Endothelial cell of umbilical vein (primary cell): ENCODE data around the gene MCC. TPM values are rescaled to one million over a fixed set of nuclear protein-coding genes. Genes with fewer than 3 reads are reported as not detected.

ENCODE experiments used
- BruUV-seq: library from RNA; stranded (reverse); fragments of 400-500 nt; replicated peaks from 2 replicates; lab custom pipeline; 2021; lab: Mats Ljungman, UMichigan
- CTCF ChIA-PET: fragments of 300-600, 350-600 bp; sonication (Branson Sonifier 250); formaldehyde crosslinking; loops from one replicate; lab custom pipeline; 2021; ENCODE audit warnings: antibody characterized with exemption, inconsistent platforms; lab: Charles Lee
- POLR2A ChIA-PET: fragments of 300-600, 350-600 bp; sonication (Branson Sonifier 250); formaldehyde crosslinking; loops from one replicate; lab custom pipeline; 2021; ENCODE audit warnings: antibody characterized with exemption, inconsistent platforms; lab: Charles Lee
- DNase-seq: peaks from one replicate; pipeline ENCODE4 v3.0.0-alpha.2; 2011; ENCODE audit warnings: low read depth, low spot score
- FAIRE-seq: peaks from 2 replicates; lab custom pipeline; 2011; peaks lifted over from hg19 to GRCh38; lab: Jason Lieb, UNC
- H2AFZ ChIP-seq: 2 replicates; pipeline ENCODE4 v1.6.0; 2012; ENCODE audit warnings: low read depth, low read length, control low read depth, inconsistent platforms
- H3K27ac ChIP-seq: 2 replicates; pipeline ENCODE4 v1.5.1; 2011; ENCODE audit warnings: low read depth, mild to moderate bottlenecking, control low read depth, low read length, moderate library complexity; ENCODE audit not compliant: insufficient read depth
- H3K27me3 ChIP-seq, 2 experiments: 2 replicates each; pipeline versions ENCODE4 v1.6.0 to v1.6.1; 2011; ENCODE audit warnings: low read length in 2 of 2, mixed read lengths in 1 of 2; ENCODE audit not compliant: control insufficient read depth in 2 of 2, insufficient read depth in 2 of 2
- H3K36me3 ChIP-seq, 2 experiments: 2 replicates in 1 of 2; 3 replicates in 1 of 2; pipeline ENCODE4 v1.5.1; 2011; ENCODE audit warnings: low read length in 2 of 2, mild to moderate bottlenecking in 1 of 2, moderate library complexity in 1 of 2; ENCODE audit not compliant: control insufficient read depth in 2 of 2, insufficient read depth in 2 of 2; ENCODE audit errors: extremely low read depth in 1 of 2
- H3K4me1 ChIP-seq: 3 replicates; pipeline ENCODE4 v1.5.1; 2011; ENCODE audit warnings: mild to moderate bottlenecking, low read length; ENCODE audit not compliant: control insufficient read depth, insufficient read depth; ENCODE audit errors: extremely low read depth
- H3K4me2 ChIP-seq: 2 replicates; pipeline ENCODE4 v1.6.1; 2011; ENCODE audit warnings: low read length, control low read depth, mixed read lengths; ENCODE audit not compliant: insufficient read depth
- H3K4me3 ChIP-seq, 3 experiments: fragments of 200-600 bp in 1 of 3; sonication (generic), shearing (Covaris generic) in 1 of 3; replicated peaks in 1 of 3; 2 replicates each; pipeline ENCODE4 v1.5.1; 2011 to 2016; ENCODE audit warnings: control low read depth in 3 of 3, low read length in 3 of 3, mild to moderate bottlenecking in 2 of 3, inconsistent platforms in 1 of 3, low read depth in 1 of 3, moderate library complexity in 1 of 3; ENCODE audit not compliant: insufficient read depth in 1 of 3
- H3K79me2 ChIP-seq: 2 replicates; pipeline ENCODE4 v1.6.0; 2012; ENCODE audit warnings: low read length, inconsistent platforms; ENCODE audit not compliant: control insufficient read depth, insufficient read depth
- H3K9ac ChIP-seq: replicated peaks from 2 replicates; pipeline ENCODE3; 2011; ENCODE audit warnings: low read length, control low read depth; ENCODE audit not compliant: insufficient read depth; ENCODE audit errors: extremely low read depth
- H3K9me1 ChIP-seq: replicated peaks from 3 replicates; pipeline ENCODE4 v1.6.0; 2011; ENCODE audit warnings: mild to moderate bottlenecking, low read length; ENCODE audit not compliant: control insufficient read depth, insufficient read depth; ENCODE audit errors: extremely low read depth
- H3K9me3 ChIP-seq: replicated peaks from 2 replicates; pipeline ENCODE4 v1.5.1; 2012; ENCODE audit warnings: low read length, inconsistent platforms; ENCODE audit not compliant: control insufficient read depth, insufficient read depth
- H4K20me1 ChIP-seq: replicated peaks from 2 replicates; pipeline ENCODE3; 2011; ENCODE audit warnings: mild to moderate bottlenecking, low read length; ENCODE audit not compliant: control insufficient read depth, insufficient read depth; ENCODE audit errors: extremely low read depth
- CTCF ChIP-seq, 2 donors: IDR thresholded peaks; 1 replicate in 1 of 2; 2 replicates in 1 of 2; pipeline ENCODE4 v1.5.1; 2011; ENCODE audit warnings: low read length in 2 of 2, mild to moderate bottlenecking in 2 of 2, moderate library complexity in 2 of 2, control low read depth in 1 of 2, inconsistent platforms in 1 of 2, low read depth in 1 of 2; ENCODE audit not compliant: insufficient read depth in 1 of 2; ENCODE audit errors: extremely low read depth in 1 of 2
- EZH2 ChIP-seq: IDR thresholded peaks from 2 replicates; pipeline ENCODE4 v1.6.1; 2012; ENCODE audit warnings: borderline replicate concordance, low read depth, mild to moderate bottlenecking, moderate library complexity, low read length, inconsistent platforms; ENCODE audit not compliant: severe bottlenecking
- GATA2 ChIP-seq: IDR thresholded peaks from 2 replicates; pipeline ENCODE4 v1.7.0; 2011; ENCODE audit warnings: low read depth, mild to moderate bottlenecking, moderate library complexity, mixed read lengths, low read length; ENCODE audit not compliant: insufficient read length, insufficient read depth
- JUN ChIP-seq: IDR thresholded peaks from 2 replicates; pipeline ENCODE4 v1.6.1; 2011; ENCODE audit warnings: borderline replicate concordance, low read depth; ENCODE audit not compliant: insufficient read length, insufficient read depth
- MYC ChIP-seq: IDR thresholded peaks from one replicate; pipeline ENCODE4 v1.6.1; 2011; ENCODE audit warnings: mild to moderate bottlenecking, low read depth, low read length
- POLR2A ChIP-seq: IDR thresholded peaks from 2 replicates; pipeline ENCODE4 v1.6.1; 2012; ENCODE audit warnings: low read depth, mild to moderate bottlenecking, control low read depth, low read length
- POLR2AphosphoS5 ChIP-seq: IDR thresholded peaks from 2 replicates; pipeline ENCODE4 v1.6.1; 2012; ENCODE audit warnings: low read depth, mild to moderate bottlenecking, control low read depth, low read length, moderate library complexity; ENCODE audit not compliant: insufficient read depth
- dilution Hi-C: fragments of 300-500 bp; cut with MboI; formaldehyde crosslinking; loops from one replicate; pipeline ENCODE4 v1.15.0; 2019; ENCODE audit warnings: low sequenced_read_pairs; ENCODE audit not compliant: extremely low pct_ligation_motif_present
- intact Hi-C: fragments of 100-400 bp; cut with micrococcal nuclease; formaldehyde crosslinking; loops from one replicate; pipeline ENCODE4 v1.10.0; 2022
- polyA plus RNA-seq, 4 experiments: library from polyadenylated mRNA; depleted of rRNA in 3 of 4; stranded (reverse) in 3 of 4; unstranded in 1 of 4; fragments of >200 nt; gene quantifications; 2 replicates each; pipeline versions ENCODE4 v1.2.1 to v1.2.3, GENCODE V29; 2011 to 2012; ENCODE audit warnings: missing spikeins in 1 of 4
- total RNA-seq: library from RNA; stranded (reverse); gene quantifications from 2 replicates; pipeline ENCODE4 v1.2.3, GENCODE V29; 2021

Gene MCC
- total and polyA plus RNA-seq, 2 donors (not counting 3 experiments of a cell fraction or from before 2014, with no cell fraction given) = 6.9 to 27.5 TPM

GRCh38 chr5:113093558-113093957, 394.7 kb downstream of the MCC start:
- Histone ChIP-seq H2AFZ (no peak overlapping the region), H4K20me1 (no peaks in the 10 kb centered on the region), H3K4me1 (peaks cover 7% of the 10 kb centered on the region), H3K79me2 (no peaks in the 10 kb centered on the region), H3K27ac (no peak overlapping the region), H3K9ac (no peak overlapping the region), H3K9me1 (no peaks in the 10 kb centered on the region), H3K4me3 (no peak overlapping the region), H3K36me3 (no peaks in the 10 kb centered on the region), H3K27me3 (no peaks in the 10 kb centered on the region), H3K9me3 (no peaks in the 10 kb centered on the region), H3K4me2 (no peak overlapping the region)
- no peak for TF ChIP-seq EZH2
- no peak for TF ChIP-seq GATA2
- TF ChIP-seq CTCF (IDR thresholded peaks at IDR 0.05; ENCODE audit: extremely low read depth in 1 of 2, insufficient read depth in 1 of 2, low read depth in 1 of 2, low read length in 2 of 2) = no peak
- ChIA-PET POLR2A (no interaction called here), CTCF (interaction anchor here (2.1 kb wide), 1 partner anchor 10 kb away, joined by 5 read pairs; no protein-coding TSS in a partner anchor)
- no TSS peak for BruUV-seq
- no peak for FAIRE-seq
- dilution Hi-C loops = no loop called here
- intact Hi-C loops = no loop called here
- no peak for DNase-seq

GRCh38 chr5:113092683-113093082, 395.6 kb downstream of the MCC start:
- DNase-seq = no peak
- BruUV-seq = no TSS peak
- no peaks in the 10 kb centered on the region for H3K9me1 ChIP-seq

More at GRCh38 chr5:113092683-113093082, 395.6 kb downstream of the MCC start:
- intact Hi-C loops (no loop called here), dilution Hi-C loops (no loop called here)
- Histone ChIP-seq H4K20me1 (no peaks in the 10 kb centered on the region), H3K9ac (no peak overlapping the region), H2AFZ (no peak overlapping the region), H3K9me3 (no peaks in the 10 kb centered on the region), H3K36me3 (no peaks in the 10 kb centered on the region), H3K27ac (no peak overlapping the region), H3K79me2 (no peaks in the 10 kb centered on the region), H3K4me1 (peaks cover 7% of the 10 kb centered on the region), H3K4me2 (no peak overlapping the region), H3K27me3 (no peaks in the 10 kb centered on the region), H3K4me3 (no peak overlapping the region)
- no peak for FAIRE-seq
- ChIA-PET POLR2A (no interaction called here), CTCF (interaction anchor here (0.9 to 2.1 kb wide), 2 partner anchors 9 to 11 kb away, joined by 3 to 5 read pairs; no protein-coding TSS in a partner anchor)
- TF ChIP-seq GATA2 (no peak), POLR2AphosphoS5 (no peak), MYC (no peak), EZH2 (no peak), JUN (no peak), CTCF (IDR thresholded peaks at IDR 0.05; ENCODE audit: extremely low read depth in 1 of 2, insufficient read depth in 1 of 2, low read depth in 1 of 2, low read length in 2 of 2) (no peak), POLR2A (no peak)
